Left lung (tissue), 10 donors: ENCODE data around the gene NUP160. TPM values are rescaled to one million over a fixed set of nuclear protein-coding genes. Genes with fewer than 3 reads are reported as not detected.

Experiments used
- ATAC-seq: fragments of 200-7000 bp; cut with Tn5 transposase; one replicate; pipeline ENCODE4 v1.9.1; 2020; ENCODE audit warnings: moderate library complexity
- DNase-seq, 4 donors: peaks; one replicate each; pipeline ENCODE4 v3.0.0-alpha.2; 2013 to 2020
- H3K27ac ChIP-seq, 2 donors: fragments of 200-600 bp; sonication (generic) in 1 of 2; one replicate each; pipeline versions ENCODE4 v1.5.0 to v1.8.0; 2020 to 2021
- H3K27me3 ChIP-seq, 2 donors: fragments of 200-600 bp; sonication (generic) in 1 of 2; one replicate each; pipeline versions ENCODE4 v1.5.0 to v1.8.0; 2020 to 2021
- H3K36me3 ChIP-seq, 2 donors: fragments of 200-600 bp; sonication (generic) in 1 of 2; one replicate each; pipeline versions ENCODE4 v1.5.0 to v1.8.0; 2020 to 2021
- H3K4me1 ChIP-seq, 2 donors: fragments of 200-600 bp; one replicate each; pipeline ENCODE4 v1.8.0; 2021
- H3K4me3 ChIP-seq, 2 donors: fragments of 200-600 bp; sonication (generic) in 1 of 2; one replicate each; pipeline versions ENCODE4 v1.5.0 to v1.8.0; 2020 to 2021; ENCODE audit warnings: mild to moderate bottlenecking in 1 of 2
- H3K9me3 ChIP-seq, 2 donors: fragments of 200-600 bp; sonication (generic) in 1 of 2; one replicate each; pipeline versions ENCODE4 v1.5.0 to v1.8.0; 2020 to 2021
- CTCF ChIP-seq, 2 donors: fragments of 200-600 bp; sonication (generic) in 1 of 2; IDR thresholded peaks; one replicate each; pipeline versions ENCODE4 v1.5.0 to v1.8.0; 2021; ENCODE audit warnings: antibody characterized with exemption in 2 of 2
- intact Hi-C, 2 donors: fragments of 100-400 bp; cut with DNase I; formaldehyde crosslinking; loops; one replicate each; pipeline versions ENCODE4 v1.11.2 to v1.14.2; 2022
- polyA plus RNA-seq, 6 donors: library from polyadenylated mRNA; unstranded; fragments of 120-200 nt; gene quantifications; one replicate each; pipeline ENCODE4 v1.2.1, GENCODE V29; 2013; ENCODE audit not compliant: insufficient read length in 6 of 6
- total RNA-seq, 2 donors: library from RNA; stranded (reverse); fragmentation: NEBNext Ultra II Directional; extraction: Animal tissue kit (Norgen Biotek cat#: 25700); gene quantifications; one replicate each; pipeline ENCODE4 v1.2.1, GENCODE V29; 2021
- donor health status: DM: no; HTN: yes; CAD: no.
- donor health status: DM: no; HTN: no; CAD: no.

NUP160 gene
- total and polyA plus RNA-seq, 8 donors = 31.9 to 84.7 (median 75.6) TPM

DNA sequence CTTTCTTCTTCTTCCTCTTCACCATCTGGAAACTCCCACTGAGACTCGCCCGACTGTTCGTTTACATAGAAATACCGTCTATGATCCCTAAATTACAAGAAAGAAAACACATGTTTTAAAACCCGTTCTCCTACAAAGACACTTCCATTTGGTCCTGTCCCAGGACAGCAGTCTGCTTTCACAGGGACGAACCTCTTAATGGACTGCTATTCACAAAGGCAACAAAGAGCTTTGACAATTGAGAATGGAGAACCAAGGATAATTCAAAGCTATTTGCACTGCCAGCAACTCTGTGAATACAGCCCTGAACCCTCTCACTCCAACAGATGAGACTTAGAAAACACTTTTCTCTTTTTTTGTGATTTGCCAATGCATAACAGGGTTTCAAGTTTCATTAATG lies 116.7 kb downstream of the NUP160 start:
- ATAC-seq (no peak), DNase-seq (peak in 1 of 4 donors; percentile 3)
- intact Hi-C loops = no loop called here
- Histone ChIP-seq H3K36me3 (peaks cover 11 to 100% of the 10 kb centered on the region in 2 donors), H3K27me3 (no peaks in the 10 kb centered on the region), H3K4me1 (no peaks in the 10 kb centered on the region), H3K9me3 (no peaks in the 10 kb centered on the region), H3K27ac (no peak overlapping the region), H3K4me3 (no peak overlapping the region)
- no peak for TF ChIP-seq CTCF (IDR thresholded peaks at IDR 0.05)

Other genes starting within 250 kb of the NUP160 start
- gene MTCH2, start 205.8 kb downstream of the NUP160 start, total RNA-seq = 100 to 1,000 TPM in 1 of 2 donors, 10 to 100 TPM in 1; 78.4 to 116 TPM
- gene MTCH2, start 205.8 kb downstream of the NUP160 start, polyA plus RNA-seq = 10 to 100 TPM; 53.7 to 70.6 (median 63.5) TPM
- 1 to 10 TPM; 2.1 to 2.6 TPM for gene AGBL2, start 133.0 kb downstream of the NUP160 start, total RNA-seq
- 10 to 100 TPM in 4 of 6 donors, 1 to 10 TPM in 2; 6.0 to 14.8 (median 10.6) TPM for gene AGBL2, start 133.0 kb downstream of the NUP160 start, polyA plus RNA-seq
- gene FNBP4, start 81.0 kb downstream of the NUP160 start, total RNA-seq = 10 to 100 TPM; 58.4 to 61.3 TPM
- 100 to 1,000 TPM; 191 to 255 (median 221) TPM for gene FNBP4, start 81.0 kb downstream of the NUP160 start, polyA plus RNA-seq
- gene PTPRJ, start 132.2 kb upstream of the NUP160 start, total RNA-seq = 10 to 100 TPM; 42.2 to 63.5 TPM
- gene PTPRJ, start 132.2 kb upstream of the NUP160 start, polyA plus RNA-seq = 10 to 100 TPM; 12.6 to 17.8 (median 15.8) TPM